ENCODE data around the gene LSM3.

LSM3 gene

DNA sequence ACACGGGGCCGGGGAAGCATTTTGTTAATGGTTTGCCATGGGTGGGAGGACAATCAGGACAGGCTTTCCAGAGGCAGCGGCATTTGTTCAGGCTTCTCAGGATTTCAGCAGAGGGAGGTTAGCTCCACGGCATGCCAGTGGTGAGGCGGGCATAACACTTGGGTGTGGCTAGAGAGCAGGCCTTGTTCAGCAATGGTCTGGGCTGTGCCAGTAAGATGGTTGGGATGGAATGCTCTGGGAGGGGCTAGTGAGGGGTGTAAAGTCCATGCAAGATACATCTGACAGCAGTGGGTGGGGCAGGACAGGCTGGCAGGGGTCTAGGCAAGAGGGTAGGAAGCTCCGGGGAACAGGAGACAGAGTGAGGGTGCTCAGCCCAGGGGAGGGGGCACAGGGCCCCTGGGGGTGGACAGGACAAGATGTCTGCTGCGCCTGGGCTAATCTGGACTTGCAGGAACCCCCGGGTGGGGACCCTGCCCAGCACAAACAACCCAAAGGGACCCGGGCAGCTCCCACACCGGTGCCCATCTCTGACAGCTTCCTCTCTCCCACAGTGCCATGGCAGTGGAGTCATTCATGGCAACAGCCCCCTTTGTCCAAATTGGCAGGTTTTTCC, 45.3 kb upstream of the LSM3 start:
- peak overlapping the region in 1 of 2 donors; percentile 26 for H3K27ac ChIP-seq
- DNase-seq (ENCODE audit: low spot score), result no peak
- TF ChIP-seq, protein P1, sequence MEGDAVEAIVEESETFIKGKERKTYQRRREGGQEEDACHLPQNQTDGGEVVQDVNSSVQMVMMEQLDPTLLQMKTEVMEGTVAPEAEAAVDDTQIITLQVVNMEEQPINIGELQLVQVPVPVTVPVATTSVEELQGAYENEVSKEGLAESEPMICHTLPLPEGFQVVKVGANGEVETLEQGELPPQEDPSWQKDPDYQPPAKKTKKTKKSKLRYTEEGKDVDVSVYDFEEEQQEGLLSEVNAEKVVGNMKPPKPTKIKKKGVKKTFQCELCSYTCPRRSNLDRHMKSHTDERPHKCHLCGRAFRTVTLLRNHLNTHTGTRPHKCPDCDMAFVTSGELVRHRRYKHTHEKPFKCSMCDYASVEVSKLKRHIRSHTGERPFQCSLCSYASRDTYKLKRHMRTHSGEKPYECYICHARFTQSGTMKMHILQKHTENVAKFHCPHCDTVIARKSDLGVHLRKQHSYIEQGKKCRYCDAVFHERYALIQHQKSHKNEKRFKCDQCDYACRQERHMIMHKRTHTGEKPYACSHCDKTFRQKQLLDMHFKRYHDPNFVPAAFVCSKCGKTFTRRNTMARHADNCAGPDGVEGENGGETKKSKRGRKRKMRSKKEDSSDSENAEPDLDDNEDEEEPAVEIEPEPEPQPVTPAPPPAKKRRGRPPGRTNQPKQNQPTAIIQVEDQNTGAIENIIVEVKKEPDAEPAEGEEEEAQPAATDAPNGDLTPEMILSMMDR (IDR thresholded peaks at IDR 0.05), result no peak
- no peak overlapping the region for H3K4me3 ChIP-seq

DNA sequence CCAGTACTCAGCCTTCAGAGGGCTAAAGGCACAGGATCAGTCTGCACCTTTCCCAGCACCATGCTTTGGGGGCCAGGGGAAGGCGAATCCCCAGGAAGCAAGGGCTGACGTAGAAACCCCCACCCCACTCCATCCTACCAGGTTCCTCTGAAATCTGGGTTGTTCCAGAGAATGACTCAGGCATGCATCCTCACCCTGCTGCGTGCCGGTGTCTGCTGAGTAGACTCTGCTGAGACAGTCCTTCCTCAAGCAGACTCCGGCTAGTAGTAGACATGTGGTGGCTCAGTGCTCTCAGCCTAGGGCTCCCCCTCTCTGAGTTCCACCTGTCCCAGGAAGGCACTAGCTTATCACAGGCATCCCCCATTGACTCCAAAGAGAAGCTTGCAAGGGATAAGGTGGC, 44.7 kb upstream of the LSM3 start:
- Histone ChIP-seq H3K27ac (peak overlapping the region in 1 of 2 donors; percentile 25), H3K4me3 (no peak overlapping the region)
- no peak for DNase-seq (ENCODE audit: low spot score)
- TF ChIP-seq, protein P1 (IDR thresholded peaks at IDR 0.05), result no peak

DNA sequence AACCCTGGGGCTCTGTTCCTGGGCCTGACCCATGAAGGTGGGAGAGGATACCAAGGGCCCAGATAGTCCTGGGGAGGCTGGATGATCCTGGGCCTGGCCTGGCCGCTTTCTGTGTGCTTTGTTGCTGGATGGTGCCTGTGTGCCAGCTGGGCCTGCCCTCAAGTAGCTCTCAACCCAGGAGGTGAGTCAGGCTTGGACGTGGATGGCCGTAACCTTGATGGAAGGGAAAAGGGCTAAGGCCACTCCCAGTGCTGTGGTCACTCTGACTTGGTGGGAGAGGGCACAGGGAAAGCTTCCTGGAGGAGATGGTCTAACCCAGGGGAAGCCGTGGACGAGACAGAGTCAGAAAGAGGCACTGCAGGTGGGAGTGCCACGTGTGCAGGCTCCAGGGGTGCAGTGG, 44.3 kb upstream of the LSM3 start:
- Histone ChIP-seq H3K27ac (peak overlapping the region in 1 of 2 donors; percentile 25), H3K4me3 (no peak overlapping the region)
- DNase-seq (ENCODE audit: low spot score), result peak; percentile 69
- TF ChIP-seq, protein P1 (IDR thresholded peaks at IDR 0.05), result no peak

DNA sequence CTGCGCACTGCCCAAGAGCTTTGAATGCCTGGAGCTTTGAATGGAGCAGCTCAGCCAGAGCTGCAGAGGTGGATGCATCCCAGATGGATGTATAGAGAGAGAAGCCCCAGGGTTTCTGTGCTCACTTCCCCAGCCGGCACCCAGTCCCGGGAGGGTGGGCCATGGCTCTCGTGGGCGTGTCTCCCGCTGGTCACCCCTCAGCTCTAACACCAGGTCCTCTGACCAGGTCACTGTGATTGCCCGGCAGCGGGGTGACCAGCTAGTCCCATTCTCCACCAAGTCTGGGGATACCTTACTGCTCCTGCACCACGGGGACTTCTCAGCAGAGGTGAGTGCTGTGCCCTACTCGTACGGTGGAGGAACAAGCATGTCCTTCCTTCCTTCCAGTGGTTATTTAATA, 43.0 kb upstream of the LSM3 start:
- TF ChIP-seq, protein P1 (IDR thresholded peaks at IDR 0.05), result no peak
- no peak overlapping the region for H3K4me3 ChIP-seq
- peak overlapping the region in 1 of 2 donors; percentile 91 for H3K27ac ChIP-seq
- DNase-seq (ENCODE audit: low spot score), result no peak

DNA sequence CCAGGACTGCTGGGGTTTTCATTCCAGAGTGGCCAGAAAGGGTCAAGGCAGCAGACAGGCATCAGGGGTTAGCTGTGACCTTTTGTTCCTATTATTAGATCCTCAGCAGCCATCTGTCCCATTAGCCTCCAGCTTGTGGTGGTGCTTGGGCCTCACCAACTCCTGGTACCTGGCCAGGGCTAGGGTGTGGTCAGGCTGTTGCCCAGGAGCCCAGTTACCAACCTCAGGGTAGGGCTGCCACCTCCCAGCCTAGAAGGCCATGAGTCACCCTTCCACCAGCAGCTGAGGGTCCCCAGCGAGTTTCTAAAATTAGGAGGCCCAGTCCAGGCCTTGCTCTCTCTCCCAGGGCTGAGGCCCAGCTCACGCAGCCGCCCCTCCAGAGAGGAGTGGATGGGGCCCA, 41.6 kb upstream of the LSM3 start:
- no peak overlapping the region for H3K4me3 ChIP-seq
- H3K27ac ChIP-seq, result peak overlapping the region; percentile 45 to 91
- DNase-seq (ENCODE audit: low spot score), result peak; percentile 82
- TF ChIP-seq, protein P1 (IDR thresholded peaks at IDR 0.05), result no peak

DNA sequence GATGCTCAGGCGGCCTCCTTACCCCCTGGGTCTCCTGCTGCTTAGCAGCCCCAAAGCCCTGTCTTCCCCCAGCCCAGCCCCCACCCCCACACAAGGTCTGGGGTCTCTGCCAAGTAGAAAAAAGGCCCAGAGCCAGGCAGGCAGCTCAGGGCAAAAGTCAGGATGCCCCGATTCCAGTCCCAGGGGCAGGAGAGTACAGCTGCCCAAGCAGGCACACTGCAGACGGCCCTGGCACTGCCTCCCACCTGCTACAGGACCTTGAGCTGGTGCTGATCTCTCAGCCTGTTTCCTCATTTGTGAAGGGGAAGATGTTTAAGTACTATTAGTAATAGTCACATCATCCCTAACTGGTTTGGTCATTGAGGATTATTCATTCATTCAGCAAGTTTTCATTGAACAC, 41.2 kb upstream of the LSM3 start:
- Histone ChIP-seq H3K27ac (peak overlapping the region; percentile 45 to 91), H3K4me3 (no peak overlapping the region)
- TF ChIP-seq, protein P1 (IDR thresholded peaks at IDR 0.05), result no peak
- no peak for DNase-seq (ENCODE audit: low spot score)

DNA sequence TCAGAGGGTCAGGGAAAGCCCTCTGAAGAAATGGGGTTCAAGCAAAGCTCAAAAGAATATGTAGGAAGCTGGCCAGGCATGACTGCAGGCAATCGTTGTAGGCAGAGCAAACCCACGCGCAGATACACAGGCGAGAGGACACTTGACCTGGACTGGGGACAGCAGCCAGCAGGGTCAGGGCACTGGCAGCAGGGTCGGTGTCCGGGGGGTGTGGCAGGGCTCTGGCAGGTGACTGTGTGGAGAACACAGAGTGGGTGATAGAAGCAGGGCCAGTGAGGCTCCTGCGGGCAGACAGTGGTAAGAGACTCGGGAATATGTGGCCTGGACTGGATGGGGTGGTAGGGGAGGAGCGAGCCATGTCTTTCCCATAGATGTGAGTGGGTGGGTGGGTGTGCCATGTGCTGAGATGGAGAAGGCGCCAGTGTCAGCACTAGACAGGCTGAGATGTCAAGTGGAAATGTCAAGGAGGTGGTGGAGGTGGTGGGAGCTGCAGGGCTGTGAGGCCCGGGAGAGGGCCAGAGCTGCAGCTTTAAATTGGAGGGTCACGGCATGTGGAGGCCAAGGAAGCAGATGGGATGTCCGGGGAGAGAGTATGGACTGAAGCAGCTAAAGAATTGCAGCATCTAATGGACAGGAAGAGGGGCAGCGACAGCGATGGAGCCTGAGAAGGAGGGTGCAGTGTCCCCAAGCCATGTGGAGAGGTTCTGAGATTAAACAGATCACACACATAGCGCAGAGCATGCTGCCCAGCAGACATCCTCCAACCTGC, 40.3 kb upstream of the LSM3 start:
- Histone ChIP-seq H3K4me3 (no peak overlapping the region), H3K27ac (peak overlapping the region in 1 of 2 donors; percentile 91)
- TF ChIP-seq, protein P1 (IDR thresholded peaks at IDR 0.05), result no peak
- no peak for DNase-seq (ENCODE audit: low spot score)
